HL-60 (cell line): ENCODE measurements around the gene SREBF1.

ENCODE experiments used
- DNase-seq, 2 experiments: peaks; one replicate each; pipeline ENCODE4 v3.0.0-alpha.2; 2010 to 2020; ENCODE audit warnings: low read depth in 1 of 2, low spot score in 1 of 2
- H3K27ac ChIP-seq: fragments of 250-450 bp; sonication (Bioruptor Pico); replicated peaks from 2 replicates; pipeline ENCODE4 v1.5.1; 2020; ENCODE audit warnings: mild to moderate bottlenecking, moderate library complexity
- H3K27me3 ChIP-seq: fragments of 250-450 bp; sonication (Bioruptor Pico); 2 replicates; pipeline ENCODE4 v1.5.1; 2021; ENCODE audit warnings: mild to moderate bottlenecking, moderate library complexity; ENCODE audit not compliant: insufficient read depth, poor library complexity, severe bottlenecking
- H3K4me3 ChIP-seq: replicated peaks from 2 replicates; pipeline ENCODE4 v1.5.1; 2011; ENCODE audit warnings: mild to moderate bottlenecking, control low read depth, low read length; ENCODE audit not compliant: insufficient read depth
- CTCF ChIP-seq: IDR thresholded peaks from one replicate; pipeline ENCODE4 v1.5.1; 2011; ENCODE audit warnings: low read length, control low read depth, inconsistent platforms; ENCODE audit not compliant: insufficient read depth
- GABPA ChIP-seq: IDR thresholded peaks from 2 replicates; pipeline ENCODE4 v1.6.1; 2012; ENCODE audit warnings: low read depth
- POLR2AphosphoS5 ChIP-seq: IDR thresholded peaks from 2 replicates; pipeline ENCODE4 v1.6.1; 2012; ENCODE audit warnings: low read depth
- SPI1 ChIP-seq: IDR thresholded peaks from 2 replicates; pipeline ENCODE4 v1.6.1; 2012; ENCODE audit warnings: low read depth, mild to moderate bottlenecking, borderline replicate concordance
- TF ChIP-seq, protein P1 (sequence below): IDR thresholded peaks from 2 replicates; pipeline ENCODE4 v1.6.1; 2012; ENCODE audit warnings: low read depth; ENCODE audit not compliant: insufficient replicate concordance

The SREBF1 gene

DNA sequence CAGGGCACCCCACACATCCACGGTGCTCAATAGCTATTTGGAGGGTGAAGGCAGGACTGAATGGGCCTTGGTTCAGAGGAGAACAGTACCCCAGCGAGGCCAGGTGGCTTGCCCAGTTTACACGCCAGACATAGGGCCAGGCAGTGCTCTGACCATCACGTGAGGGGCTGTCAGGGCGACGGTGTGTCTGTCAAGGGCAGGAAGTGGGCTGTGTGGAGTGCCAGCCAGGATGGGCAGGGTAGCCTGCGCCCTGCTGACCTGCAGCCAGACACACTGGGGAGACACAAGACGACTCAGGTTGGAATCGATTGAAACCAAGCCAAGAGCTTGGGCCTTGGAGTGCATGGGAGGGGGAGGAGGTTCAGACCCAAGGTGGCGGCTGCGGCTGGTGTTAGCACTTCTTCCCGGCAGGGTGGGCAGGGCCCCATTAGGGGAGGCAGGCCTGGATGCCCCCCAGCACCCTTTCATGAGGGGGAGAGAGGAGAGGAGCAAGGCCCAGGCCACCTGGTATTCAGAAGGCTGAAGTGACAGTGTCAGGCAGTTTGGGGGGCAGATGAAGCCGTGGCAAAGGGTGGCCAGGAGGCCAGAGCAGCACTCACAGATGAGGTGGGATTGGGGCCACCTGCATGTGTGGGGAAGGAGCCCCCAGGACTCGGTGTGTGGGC lies 68.2 kb downstream of the SREBF1 start:
- DNase-seq: no peak
- Histone ChIP-seq H3K27me3 (no peaks in the 10 kb centered on the region), H3K4me3 (no peak overlapping the region), H3K27ac (no peak overlapping the region)
- no peak for TF ChIP-seq GABPA
- TF ChIP-seq SPI1: no peak
- no peak for TF ChIP-seq POLR2AphosphoS5
- TF ChIP-seq, protein P1, sequence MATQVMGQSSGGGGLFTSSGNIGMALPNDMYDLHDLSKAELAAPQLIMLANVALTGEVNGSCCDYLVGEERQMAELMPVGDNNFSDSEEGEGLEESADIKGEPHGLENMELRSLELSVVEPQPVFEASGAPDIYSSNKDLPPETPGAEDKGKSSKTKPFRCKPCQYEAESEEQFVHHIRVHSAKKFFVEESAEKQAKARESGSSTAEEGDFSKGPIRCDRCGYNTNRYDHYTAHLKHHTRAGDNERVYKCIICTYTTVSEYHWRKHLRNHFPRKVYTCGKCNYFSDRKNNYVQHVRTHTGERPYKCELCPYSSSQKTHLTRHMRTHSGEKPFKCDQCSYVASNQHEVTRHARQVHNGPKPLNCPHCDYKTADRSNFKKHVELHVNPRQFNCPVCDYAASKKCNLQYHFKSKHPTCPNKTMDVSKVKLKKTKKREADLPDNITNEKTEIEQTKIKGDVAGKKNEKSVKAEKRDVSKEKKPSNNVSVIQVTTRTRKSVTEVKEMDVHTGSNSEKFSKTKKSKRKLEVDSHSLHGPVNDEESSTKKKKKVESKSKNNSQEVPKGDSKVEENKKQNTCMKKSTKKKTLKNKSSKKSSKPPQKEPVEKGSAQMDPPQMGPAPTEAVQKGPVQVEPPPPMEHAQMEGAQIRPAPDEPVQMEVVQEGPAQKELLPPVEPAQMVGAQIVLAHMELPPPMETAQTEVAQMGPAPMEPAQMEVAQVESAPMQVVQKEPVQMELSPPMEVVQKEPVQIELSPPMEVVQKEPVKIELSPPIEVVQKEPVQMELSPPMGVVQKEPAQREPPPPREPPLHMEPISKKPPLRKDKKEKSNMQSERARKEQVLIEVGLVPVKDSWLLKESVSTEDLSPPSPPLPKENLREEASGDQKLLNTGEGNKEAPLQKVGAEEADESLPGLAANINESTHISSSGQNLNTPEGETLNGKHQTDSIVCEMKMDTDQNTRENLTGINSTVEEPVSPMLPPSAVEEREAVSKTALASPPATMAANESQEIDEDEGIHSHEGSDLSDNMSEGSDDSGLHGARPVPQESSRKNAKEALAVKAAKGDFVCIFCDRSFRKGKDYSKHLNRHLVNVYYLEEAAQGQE: no peak
- no peak for TF ChIP-seq CTCF

DNA sequence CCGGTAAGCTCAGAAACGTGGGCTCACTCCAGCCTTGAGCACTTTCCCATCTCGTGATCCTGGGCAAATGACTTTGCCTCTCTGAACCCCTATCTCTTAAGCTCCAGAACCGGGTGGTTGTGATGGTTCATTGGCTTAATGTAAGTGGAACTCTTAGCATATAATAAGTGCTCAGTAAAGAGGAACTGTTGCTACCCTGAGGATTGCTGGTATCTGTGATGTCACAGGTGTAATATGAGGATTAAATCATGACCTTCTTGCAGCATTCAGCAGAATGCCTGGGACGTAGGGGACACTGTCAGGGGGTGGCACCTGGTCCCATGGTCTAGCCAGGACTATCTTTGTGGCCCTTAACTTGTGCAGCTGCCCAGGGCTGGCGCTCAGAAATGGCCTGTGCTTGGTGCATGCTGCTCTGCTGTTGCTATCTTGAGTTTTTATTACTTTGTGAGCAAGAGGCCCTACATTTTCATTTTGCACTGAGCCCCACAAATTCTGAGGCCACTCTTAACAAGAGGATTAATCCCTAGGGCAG lies 68.8 kb downstream of the SREBF1 start:
- Histone ChIP-seq H3K27ac (no peak overlapping the region), H3K4me3 (no peak overlapping the region), H3K27me3 (no peaks in the 10 kb centered on the region)
- TF ChIP-seq POLR2AphosphoS5 (no peak), SPI1 (no peak), GABPA (no peak), CTCF (no peak)
- TF ChIP-seq, protein P1: no peak
- no peak for DNase-seq

- no peak overlapping the region for H3K27ac ChIP-seq
- no peak for DNase-seq
- TF ChIP-seq, protein P1: no peak
- TF ChIP-seq SPI1 (no peak), GABPA (no peak), CTCF (no peak), POLR2AphosphoS5 (no peak)
- no peak overlapping the region for H3K4me3 ChIP-seq
- H3K27me3 ChIP-seq: no peaks in the 10 kb centered on the region
Measured at GRCh38 chr17:17767154-17767869, 69.5 kb downstream of the SREBF1 start.
